Duodenal mucosa (tissue), 2 donors: ENCODE measurements around the gene DHRS2.
"Not testable (repeated sequence)": the region's sequence is repeated elsewhere in the genome, so short reads cannot be mapped to it uniquely, and the experiment has no call there.

Experiments
- H3K27ac ChIP-seq: one replicate; pipeline ENCODE4 v1.7.0; 2013; ENCODE audit warnings: low read depth, low read length
- H3K27me3 ChIP-seq, 2 donors: one replicate each; pipeline ENCODE4 v1.7.0; 2013; ENCODE audit warnings: low read length in 2 of 2, control low read depth in 1 of 2; ENCODE audit not compliant: insufficient read depth in 2 of 2, control insufficient read depth in 1 of 2
- H3K36me3 ChIP-seq, 2 donors: one replicate each; pipeline ENCODE4 v1.7.0; 2013; ENCODE audit warnings: low read length in 2 of 2, control low read depth in 1 of 2; ENCODE audit not compliant: insufficient read depth in 2 of 2, control insufficient read depth in 1 of 2
- H3K4me1 ChIP-seq, 2 donors: one replicate each; pipeline ENCODE4 v1.7.0; 2013; ENCODE audit warnings: low read length in 2 of 2, control low read depth in 1 of 2; ENCODE audit not compliant: insufficient read depth in 2 of 2, control insufficient read depth in 1 of 2
- H3K4me3 ChIP-seq, 2 donors: one replicate each; pipeline ENCODE4 v1.7.0; 2013; ENCODE audit warnings: low read length in 2 of 2, low read depth in 1 of 2
- H3K9ac ChIP-seq, 2 donors: one replicate each; pipeline ENCODE4 v1.7.0; 2013; ENCODE audit warnings: low read length in 2 of 2, low read depth in 1 of 2
- H3K9me3 ChIP-seq, 2 donors: one replicate each; pipeline ENCODE4 v1.7.0; 2013; ENCODE audit warnings: low read length in 2 of 2, control low read depth in 1 of 2; ENCODE audit not compliant: control insufficient read depth in 1 of 2

The DHRS2 gene

GRCh38 chr14:23631234-23631633, 4.9 kb upstream of the DHRS2 start:
- H3K9ac ChIP-seq: no peak overlapping the region
- H3K4me3 ChIP-seq: no peak overlapping the region
- H3K36me3 ChIP-seq: no peaks in the 10 kb centered on the region
- peaks cover 0 to 6% of the 10 kb centered on the region in 2 donors for H3K4me1 ChIP-seq
- no peaks in the 10 kb centered on the region for H3K27me3 ChIP-seq
- no peak overlapping the region for H3K27ac ChIP-seq
- H3K9me3 ChIP-seq: no peaks in the 10 kb centered on the region

- Histone ChIP-seq H3K27ac (no peak overlapping the region), H3K9ac (peak overlapping the region in 1 of 2 donors; percentile 49)
These were observed 4.3 kb upstream of the DHRS2 start for GRCh38 chr14:23631702-23632460.

GRCh38 chr14:23632461-23633159, 3.6 kb upstream of the DHRS2 start:
- Histone ChIP-seq H3K9ac (peak overlapping the region in 1 of 2 donors; percentile 49), H3K27ac (no peak overlapping the region), H3K4me3 (peak overlapping the region in 1 of 2 donors; percentile 50)

More at GRCh38 chr14:23631702-23632460, 4.3 kb upstream of the DHRS2 start:
- H3K9me3 ChIP-seq: no peaks in the 10 kb centered on the region
- H3K4me3 ChIP-seq: peak overlapping the region; percentile 40 to 50
- no peaks in the 10 kb centered on the region for H3K36me3 ChIP-seq
- no peaks in the 10 kb centered on the region for H3K27me3 ChIP-seq
- H3K4me1 ChIP-seq: peaks cover 0 to 6% of the 10 kb centered on the region in 2 donors

GRCh38 chr14:23633160-23633701, 2.9 kb upstream of the DHRS2 start:
- Histone ChIP-seq H3K27me3 (no peaks in the 10 kb centered on the region), H3K4me1 (peaks cover 0 to 6% of the 10 kb centered on the region in 2 donors), H3K36me3 (no peaks in the 10 kb centered on the region), H3K9ac (no peak overlapping the region), H3K27ac (no peak overlapping the region), H3K9me3 (no peaks in the 10 kb centered on the region), H3K4me3 (no peak overlapping the region)

More at GRCh38 chr14:23632461-23633159, 3.6 kb upstream of the DHRS2 start:
- H3K9me3 ChIP-seq: no peaks in the 10 kb centered on the region
- H3K4me1 ChIP-seq: peaks cover 0 to 6% of the 10 kb centered on the region in 2 donors
- no peaks in the 10 kb centered on the region for H3K36me3 ChIP-seq
- no peaks in the 10 kb centered on the region for H3K27me3 ChIP-seq

DNA sequence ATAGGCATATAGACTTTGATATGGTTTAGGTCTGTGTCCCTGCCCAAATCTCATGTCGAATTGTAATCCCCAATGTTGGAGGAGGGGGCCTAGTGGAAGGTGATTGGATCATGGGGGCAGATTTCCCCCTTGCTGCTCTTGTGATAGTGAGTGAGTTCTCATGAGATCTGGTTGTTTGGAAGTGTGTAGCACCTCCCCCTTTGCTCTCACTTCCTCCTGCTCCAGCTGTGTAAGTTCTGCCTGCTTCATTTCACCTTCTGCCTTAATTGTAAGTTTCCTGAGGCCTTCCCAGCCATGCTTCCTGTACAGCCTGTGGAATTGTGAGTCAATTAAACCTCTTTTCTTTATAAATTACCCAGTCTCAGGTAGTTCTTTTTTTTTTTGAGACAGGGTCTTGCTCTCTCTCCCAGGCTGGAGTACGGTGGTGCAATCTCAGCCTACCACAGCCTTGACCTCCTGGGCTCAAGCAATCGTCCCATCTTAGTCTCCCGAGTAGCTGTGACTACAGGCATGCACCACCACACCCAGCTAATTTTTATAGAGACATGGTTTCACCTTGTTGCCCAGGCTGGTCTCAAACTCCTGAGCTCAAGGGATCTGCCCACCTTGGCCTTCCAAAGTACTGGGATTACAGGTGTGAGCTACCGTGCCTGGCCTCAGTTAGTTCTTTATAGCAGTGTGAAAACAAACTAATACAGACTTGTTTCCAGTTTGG, 1.3 kb upstream of the DHRS2 start:
- not testable (repeated sequence) for H3K36me3 ChIP-seq, H3K4me3 ChIP-seq, H3K27ac ChIP-seq, H3K9me3 ChIP-seq, H3K4me1 ChIP-seq, H3K27me3 ChIP-seq, H3K9ac ChIP-seq

DNA sequence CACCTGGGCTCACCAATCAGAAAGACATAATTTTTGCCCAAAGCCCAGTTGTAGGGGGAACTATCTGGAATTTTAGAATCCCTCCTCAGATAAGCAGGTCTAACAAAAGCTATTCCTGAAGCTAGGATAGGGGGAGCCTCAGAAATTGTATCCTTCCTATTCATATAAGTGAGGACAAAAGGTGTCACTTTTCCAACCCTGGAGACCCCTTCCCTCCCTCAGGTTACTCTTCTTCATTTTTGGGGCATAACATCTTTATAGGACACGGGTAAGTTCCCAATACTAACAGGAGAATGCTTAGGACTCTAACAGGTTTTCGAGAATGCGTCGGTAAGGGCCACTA, 1.1 kb downstream of the DHRS2 start:
- not testable (repeated sequence) for H3K4me3 ChIP-seq, H3K4me1 ChIP-seq, H3K9me3 ChIP-seq, H3K36me3 ChIP-seq, H3K27ac ChIP-seq, H3K9ac ChIP-seq, H3K27me3 ChIP-seq

- not testable (repeated sequence) for H3K27me3 ChIP-seq, H3K9me3 ChIP-seq, H3K36me3 ChIP-seq, H3K9ac ChIP-seq, H3K27ac ChIP-seq, H3K4me1 ChIP-seq, H3K4me3 ChIP-seq
These were observed 1.7 kb downstream of the DHRS2 start for GRCh38 chr14:23637655-23638413.

GRCh38 chr14:23638414-23639047, 2.4 kb downstream of the DHRS2 start:
- H3K4me3 ChIP-seq: no peak overlapping the region
- no peaks in the 10 kb centered on the region for H3K4me1 ChIP-seq
- H3K27me3 ChIP-seq: no peaks in the 10 kb centered on the region
- no peak overlapping the region for H3K27ac ChIP-seq
- H3K9ac ChIP-seq: no peak overlapping the region
- no peaks in the 10 kb centered on the region for H3K36me3 ChIP-seq
- no peaks in the 10 kb centered on the region for H3K9me3 ChIP-seq

- H3K9me3 ChIP-seq: no peaks in the 10 kb centered on the region
- H3K4me3 ChIP-seq: no peak overlapping the region
- H3K9ac ChIP-seq: no peak overlapping the region
- no peak overlapping the region for H3K27ac ChIP-seq
- no peaks in the 10 kb centered on the region for H3K4me1 ChIP-seq
- no peaks in the 10 kb centered on the region for H3K36me3 ChIP-seq
- H3K27me3 ChIP-seq: no peaks in the 10 kb centered on the region
These were observed 3.1 kb downstream of the DHRS2 start for GRCh38 chr14:23639048-23639890.
